ENCODE data around the gene PMFBP1.

Gene PMFBP1

DNA sequence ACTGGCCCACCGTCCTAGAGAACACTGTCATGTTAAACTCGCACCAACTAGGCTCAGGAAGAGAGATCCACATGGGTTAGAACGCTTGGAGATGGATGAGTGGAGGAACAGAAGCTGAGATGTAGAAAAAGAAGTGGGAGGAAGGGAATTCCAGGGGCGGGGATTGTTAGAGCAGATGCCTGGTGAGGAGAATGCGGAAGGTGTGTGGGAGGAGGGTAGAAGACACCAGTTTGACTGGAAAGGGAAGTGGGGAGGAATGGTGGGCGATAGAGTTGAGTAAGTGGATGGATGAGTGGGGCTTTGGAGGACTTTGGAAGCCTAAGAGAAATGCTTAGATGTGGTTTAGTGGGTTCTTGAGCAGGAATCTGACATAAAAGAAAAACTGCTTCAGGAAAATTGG, 40.9 kb downstream of the PMFBP1 start:
- no peak for TF ChIP-seq CTCF (IDR thresholded peaks at IDR 0.05; ENCODE audit: low read depth, low read length)
- DNase-seq (ENCODE audit: low read depth), result no peak
- H3K4me3 ChIP-seq (ENCODE audit: low read depth, low read length), result no peak overlapping the region

DNA sequence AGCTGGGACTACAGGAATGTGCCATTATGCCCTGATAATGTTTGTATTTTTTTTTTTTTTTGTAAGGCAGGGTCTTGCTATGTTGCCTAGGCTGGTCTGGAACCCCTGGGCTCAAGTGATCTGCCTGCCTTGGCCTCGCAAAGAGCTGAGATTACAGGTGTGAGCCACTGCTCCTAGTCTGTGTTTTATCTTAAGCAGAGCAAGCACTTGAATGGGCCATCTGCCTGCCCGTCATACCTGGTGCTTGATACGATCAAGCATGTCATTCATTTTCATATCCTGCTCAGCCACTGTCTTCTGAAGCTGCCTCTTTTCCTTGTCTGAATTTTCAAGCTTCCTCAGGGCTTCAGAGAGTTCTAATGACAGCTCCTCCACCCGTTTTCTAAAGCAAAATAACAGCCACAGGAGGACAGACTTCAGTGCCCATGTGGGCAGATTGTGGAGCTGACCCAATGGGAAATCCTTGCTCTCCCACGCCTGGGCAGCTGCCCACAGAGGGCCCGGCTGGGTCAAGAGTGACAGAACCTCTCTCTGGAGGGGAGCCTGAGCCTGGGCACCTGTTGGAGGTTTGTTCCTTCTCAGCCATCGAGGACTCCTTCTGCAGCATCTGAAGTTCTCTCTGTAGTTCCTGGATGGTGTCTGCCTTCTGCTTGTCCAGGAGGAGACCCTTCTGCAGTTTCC, 41.8 kb downstream of the PMFBP1 start:
- DNase-seq (ENCODE audit: low read depth), result no peak
- TF ChIP-seq CTCF (IDR thresholded peaks at IDR 0.05; ENCODE audit: low read depth, low read length), result no peak
- TF ChIP-seq POLR2A (IDR thresholded peaks at IDR 0.05; ENCODE audit: extremely low read depth, insufficient read length), result no peak
- no peak for TF ChIP-seq MYC (IDR thresholded peaks at IDR 0.05; ENCODE audit: low read depth, low read length)
- no peak for TF ChIP-seq MAX (IDR thresholded peaks at IDR 0.05; ENCODE audit: low read depth, low read length)
- no peak overlapping the region for H3K4me3 ChIP-seq (ENCODE audit: low read depth, low read length)

GRCh38 chr16:72128701-72129100, 43.3 kb downstream of the PMFBP1 start:
- no peak for DNase-seq (ENCODE audit: low read depth)
- TF ChIP-seq MYC (IDR thresholded peaks at IDR 0.05; ENCODE audit: low read depth, low read length) (no peak), MAX (IDR thresholded peaks at IDR 0.05; ENCODE audit: low read depth, low read length) (no peak), CTCF (IDR thresholded peaks at IDR 0.05; ENCODE audit: low read depth, low read length) (no peak), POLR2A (IDR thresholded peaks at IDR 0.05; ENCODE audit: extremely low read depth, insufficient read length) (no peak)
- H3K4me3 ChIP-seq (ENCODE audit: low read depth, low read length), result no peak overlapping the region

GRCh38 chr16:72126429-72126765, 45.6 kb downstream of the PMFBP1 start:
- H3K4me3 ChIP-seq (ENCODE audit: low read depth, low read length), result no peak overlapping the region
- TF ChIP-seq MYC (IDR thresholded peaks at IDR 0.05; ENCODE audit: low read depth, low read length), result no peak
- no peak for TF ChIP-seq MAX (IDR thresholded peaks at IDR 0.05; ENCODE audit: low read depth, low read length)
- no peak for TF ChIP-seq CTCF (IDR thresholded peaks at IDR 0.05; ENCODE audit: low read depth, low read length)
- no peak for TF ChIP-seq POLR2A (IDR thresholded peaks at IDR 0.05; ENCODE audit: extremely low read depth, insufficient read length)
- DNase-seq (ENCODE audit: low read depth), result no peak

GRCh38 chr16:72125635-72126428, 46.1 kb downstream of the PMFBP1 start:
- H3K4me3 ChIP-seq (ENCODE audit: low read depth, low read length), result no peak overlapping the region
- TF ChIP-seq POLR2A (IDR thresholded peaks at IDR 0.05; ENCODE audit: extremely low read depth, insufficient read length) (no peak), MAX (IDR thresholded peaks at IDR 0.05; ENCODE audit: low read depth, low read length) (no peak), CTCF (IDR thresholded peaks at IDR 0.05; ENCODE audit: low read depth, low read length) (no peak)
- DNase-seq (ENCODE audit: low read depth), result peak; percentile 19
